Kidney (tissue), 14 donors: ENCODE measurements around the gene RANGAP1. TPM values are rescaled to one million over a fixed set of nuclear protein-coding genes. Genes with fewer than 3 reads are reported as not detected.

Experiments used
- DNase-seq, 5 donors: peaks; one replicate each; pipeline ENCODE4 v3.0.0-alpha.2; 2013 to 2020
- FAIRE-seq: peaks from 2 replicates; lab custom pipeline; 2012; peaks lifted over from hg19 to GRCh38; lab: Jason Lieb, UNC
- H3K27ac ChIP-seq, 2 donors: one replicate each; pipeline ENCODE4 v1.7.0; 2013; ENCODE audit warnings: low read depth in 2 of 2, low read length in 2 of 2, inconsistent platforms in 1 of 2
- H3K27me3 ChIP-seq: one replicate; pipeline ENCODE4 v1.7.1; 2013; ENCODE audit warnings: low read length, inconsistent platforms; ENCODE audit not compliant: control insufficient read depth, insufficient read depth
- H3K36me3 ChIP-seq, 3 donors: one replicate each; pipeline versions ENCODE4 v1.7.0 to v1.7.1; 2013; ENCODE audit warnings: low read length in 3 of 3, control low read depth in 1 of 3, inconsistent platforms in 1 of 3; ENCODE audit not compliant: insufficient read depth in 3 of 3, control insufficient read depth in 2 of 3
- H3K4me1 ChIP-seq, 3 donors: one replicate each; pipeline versions ENCODE4 v1.7.0 to v1.7.1; 2013; ENCODE audit warnings: low read length in 3 of 3, inconsistent platforms in 1 of 3, low read depth in 1 of 3; ENCODE audit not compliant: control insufficient read depth in 2 of 3, insufficient read depth in 2 of 3
- H3K4me3 ChIP-seq, 3 donors: one replicate each; pipeline versions ENCODE4 v1.7.0 to v1.8.1; 2013; ENCODE audit warnings: low read length in 3 of 3, control low read depth in 1 of 3, inconsistent platforms in 1 of 3
- H3K9ac ChIP-seq, 3 donors: one replicate each; pipeline versions ENCODE4 v1.7.0 to v1.7.1; 2013; ENCODE audit warnings: low read length in 3 of 3, control low read depth in 1 of 3, inconsistent platforms in 1 of 3
- H3K9me3 ChIP-seq, 3 donors: one replicate each; pipeline versions ENCODE4 v1.7.0 to v1.7.1; 2013; ENCODE audit warnings: low read length in 3 of 3, control low read depth in 1 of 3, inconsistent platforms in 1 of 3; ENCODE audit not compliant: control insufficient read depth in 2 of 3, insufficient read depth in 1 of 3
- CTCF ChIP-seq: IDR thresholded peaks from 3 replicates; pipeline ENCODE4 v1.5.1; 2012; ENCODE audit warnings: mild to moderate bottlenecking, moderate library complexity, borderline replicate concordance; ENCODE audit not compliant: insufficient read depth; ENCODE audit errors: extremely low read depth
- intact Hi-C: fragments of 100-400 bp; cut with DNase I; formaldehyde crosslinking; loops from one replicate; pipeline ENCODE4 v1.11.1; 2022
- polyA plus RNA-seq: library from polyadenylated mRNA; stranded (reverse); fragments of 350-450 nt; fragmentation: Illumina TruSeq; extraction: RNeasy Lipid Tissue Mini Kit (QIAGEN cat#74804); gene quantifications from one replicate; pipeline ENCODE4 v1.2.3, GENCODE V29; 2014; ENCODE audit warnings: low read depth, low replicate concordance; ENCODE audit not compliant: insufficient read depth
- total RNA-seq: library from RNA; stranded (reverse); fragmentation: NEBNext Ultra II Directional; extraction: Animal tissue kit (Norgen Biotek cat#: 25700); gene quantifications from one replicate; pipeline ENCODE4 v1.2.1, GENCODE V29; 2021
- donor health status: control.
- donor health status: control.
- donor health status: control.
- donor health status: control.
- donor health status: control.
- donor health status: DM: yes; HTN: yes; CAD: no.
- donor health status: Normal renal cell carcinoma (clear cell type).

RANGAP1 gene
- total and polyA plus RNA-seq, 2 donors from 2014 or later = 38.8 to 40.8 TPM

- no peak overlapping the region for H3K4me3 ChIP-seq
- intact Hi-C loops = no loop called here
- H3K4me1 ChIP-seq = peaks cover 0 to 12% (median 0%) of the 10 kb centered on the region in 3 donors
- H3K27me3 ChIP-seq = no peaks in the 10 kb centered on the region
- H3K9me3 ChIP-seq = no peaks in the 10 kb centered on the region
- DNase-seq (peak in 1 of 5 donors; percentile 50), FAIRE-seq (no peak)
- peak overlapping the region in 1 of 3 donors; percentile 58 for H3K9ac ChIP-seq
- no peak for TF ChIP-seq CTCF
- H3K36me3 ChIP-seq = no peaks in the 10 kb centered on the region
- peak overlapping the region; percentile 55 to 56 for H3K27ac ChIP-seq
These were observed 2.4 kb upstream of the RANGAP1 start for GRCh38 chr22:41288245-41288946.

GRCh38 chr22:41286639-41287091 lies 678 bp upstream of the RANGAP1 start:
- H3K4me1 ChIP-seq = peaks cover 0 to 12% (median 0%) of the 10 kb centered on the region in 3 donors
- peaks cover 0 to 7% (median 0%) of the 10 kb centered on the region in 3 donors for H3K36me3 ChIP-seq
- no peaks in the 10 kb centered on the region for H3K9me3 ChIP-seq
- H3K27me3 ChIP-seq = no peaks in the 10 kb centered on the region
- H3K9ac ChIP-seq = peak overlapping the region; percentile 78 to 85 (median 83)
- intact Hi-C loops = no loop called here
- H3K27ac ChIP-seq = peak overlapping the region; percentile 92 to 93
- FAIRE-seq (no peak), DNase-seq (no peak)
- peak overlapping the region; percentile 81 to 92 (median 89) for H3K4me3 ChIP-seq
- TF ChIP-seq CTCF = no peak

GRCh38 chr22:41285441-41285819 lies 557 bp downstream of the RANGAP1 start:
- Histone ChIP-seq H3K9ac (peak overlapping the region; percentile 38 to 94 (median 56)), H3K27ac (peak overlapping the region; percentile 18 to 89), H3K27me3 (no peaks in the 10 kb centered on the region), H3K4me3 (peak overlapping the region; percentile 65 to 85 (median 73)), H3K36me3 (peaks cover 0 to 11% (median 2%) of the 10 kb centered on the region in 3 donors), H3K9me3 (no peaks in the 10 kb centered on the region), H3K4me1 (peaks cover 0 to 12% (median 0%) of the 10 kb centered on the region in 3 donors)
- intact Hi-C loops = no loop called here
- peak in 4 of 5 donors; percentile 13 to 79 (median 49) for DNase-seq
- FAIRE-seq = no peak
- no peak for TF ChIP-seq CTCF
